SK-N-SH (cell line): Measurements from ENCODE around the gene LMBR1L.

ENCODE experiments used
- CTCF ChIP-seq: fragments of 200-600 bp; sonication (generic); IDR thresholded peaks from 2 replicates; pipeline ENCODE4 v1.6.1; 2017; ENCODE audit warnings: antibody characterized with exemption, mild to moderate bottlenecking, moderate library complexity
- ELF1 ChIP-seq: IDR thresholded peaks from 2 replicates; pipeline ENCODE4 v1.4.0; 2012
- GABPA ChIP-seq: IDR thresholded peaks from 2 replicates; pipeline ENCODE4 v1.4.0; 2012; ENCODE audit warnings: low read depth, mild to moderate bottlenecking
- MAX ChIP-seq: IDR thresholded peaks from 2 replicates; pipeline ENCODE4 v1.4.0; 2012; ENCODE audit warnings: low read depth
- NFIC ChIP-seq: IDR thresholded peaks from 2 replicates; pipeline ENCODE4 v1.4.0; 2012; ENCODE audit warnings: borderline replicate concordance
- NRF1 ChIP-seq: IDR thresholded peaks from 2 replicates; pipeline ENCODE4 v1.6.1; 2012; ENCODE audit warnings: low read depth, mild to moderate bottlenecking, low read length
- RAD21 ChIP-seq: IDR thresholded peaks from 2 replicates; pipeline ENCODE4 v1.6.1; 2012; ENCODE audit warnings: mild to moderate bottlenecking, low read length

- TF ChIP-seq CTCF (no peak), RAD21 (no peak), MAX (no peak), NFIC (no peak), NRF1 (no peak), GABPA (no peak), ELF1 (no peak)
These were observed 59.9 kb downstream of the LMBR1L start for GRCh38 chr12:49050507-49051372.
